IPS DF 19.7 (cell line): ENCODE results near the gene NOP56.

ENCODE experiments used
- DNase-seq: peaks from one replicate; pipeline ENCODE4 v3.0.0-alpha.2; 2013; ENCODE audit warnings: low read depth, low spot score

Gene NOP56

GRCh38 chr20:2651772-2652723 is at the start of gene NOP56:
Gene NOP56 (plus strand): TSS chr20:2652632. CDS start chr20:2652661, 29 bp downstream.
- no peak for DNase-seq

- DNase-seq, result no peak
Measured at GRCh38 chr20:2602746-2603145, 49.7 kb upstream of the NOP56 start.

GRCh38 chr20:2603816-2604505 is 48.5 kb upstream of the NOP56 start:
- DNase-seq, result no peak

DNA sequence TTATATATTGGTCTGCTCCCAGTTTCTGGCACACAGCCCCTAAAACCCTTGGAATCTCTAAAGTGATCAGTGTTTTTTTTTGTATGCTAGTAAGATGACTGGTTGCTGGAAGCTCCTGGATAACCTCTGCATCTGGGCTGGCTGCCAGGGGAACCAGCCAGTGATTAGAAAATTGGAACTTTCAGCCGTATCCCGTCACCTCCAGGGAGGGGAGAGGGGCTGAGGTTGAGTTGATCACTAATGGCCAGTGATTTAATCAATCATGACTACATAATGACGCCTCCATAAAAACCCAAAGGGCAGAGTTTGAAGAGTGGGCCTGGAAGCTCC is 48.0 kb upstream of the NOP56 start:
- DNase-seq, result no peak

DNA sequence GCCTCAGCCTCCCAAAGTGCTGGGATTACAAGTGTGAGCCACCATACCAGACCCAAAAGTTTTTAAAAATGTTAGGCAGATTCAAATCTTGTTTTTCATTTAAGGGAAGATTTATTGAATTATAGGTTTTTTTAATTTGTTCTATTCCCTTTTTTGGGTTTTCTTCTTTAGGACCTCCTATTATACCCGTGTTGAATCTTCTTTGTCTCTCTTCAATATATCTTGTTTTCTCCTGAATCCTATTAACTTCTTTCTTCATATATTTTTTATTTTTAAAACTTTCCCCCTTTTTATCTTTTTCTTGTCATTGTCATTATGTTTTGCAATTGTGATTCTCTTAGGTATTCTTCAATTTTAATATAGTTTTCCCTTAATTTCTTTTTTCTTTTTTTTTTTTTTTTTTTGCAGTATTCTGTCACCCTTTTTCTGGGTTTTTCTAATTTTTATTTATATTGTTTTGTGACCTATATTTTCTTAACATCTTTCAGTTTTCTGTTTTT is 45.9 kb upstream of the NOP56 start:
- DNase-seq, result no peak

GRCh38 chr20:2610326-2610725 is 42.1 kb upstream of the NOP56 start:
- no peak for DNase-seq

- DNase-seq, result no peak
Measured at GRCh38 chr20:2610941-2611720, 41.3 kb upstream of the NOP56 start.

- no peak for DNase-seq
Measured at GRCh38 chr20:2612073-2612472, 40.4 kb upstream of the NOP56 start.

- no peak for DNase-seq
Measured at GRCh38 chr20:2616634-2617033, 35.8 kb upstream of the NOP56 start.

DNA sequence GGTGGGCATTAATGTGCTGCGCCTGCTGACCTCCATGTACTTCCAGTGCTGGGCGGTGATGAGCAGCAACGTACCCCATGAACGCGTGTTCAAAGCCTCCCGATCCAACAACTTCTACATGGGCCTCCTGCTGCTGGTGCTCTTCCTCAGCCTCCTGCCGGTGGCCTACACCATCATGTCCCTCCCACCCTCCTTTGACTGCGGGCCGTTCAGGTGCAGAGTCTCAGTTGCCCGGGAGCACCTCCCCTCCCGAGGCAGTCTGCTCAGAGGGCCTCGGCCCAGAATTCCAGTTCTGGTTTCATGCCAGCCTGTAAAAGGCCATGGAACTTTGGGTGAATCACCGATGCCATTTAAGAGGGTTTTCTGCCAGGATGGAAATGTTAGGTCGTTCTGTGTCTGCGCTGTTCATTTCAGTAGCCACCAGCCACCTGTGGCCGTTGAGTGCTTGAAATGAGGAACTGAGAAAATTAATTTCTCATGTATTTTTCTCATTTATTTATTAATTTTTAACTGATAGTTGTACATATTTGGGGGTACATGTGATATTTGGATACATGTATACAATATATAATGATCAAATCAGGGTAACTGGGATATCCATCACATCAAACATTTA is 35.2 kb upstream of the NOP56 start:
- no peak for DNase-seq

GRCh38 chr20:2618815-2619214 is 33.6 kb upstream of the NOP56 start:
- DNase-seq, result no peak

GRCh38 chr20:2619337-2619736 is 33.1 kb upstream of the NOP56 start:
- DNase-seq, result no peak

GRCh38 chr20:2619961-2620595 is 32.4 kb upstream of the NOP56 start:
- DNase-seq, result no peak

DNA sequence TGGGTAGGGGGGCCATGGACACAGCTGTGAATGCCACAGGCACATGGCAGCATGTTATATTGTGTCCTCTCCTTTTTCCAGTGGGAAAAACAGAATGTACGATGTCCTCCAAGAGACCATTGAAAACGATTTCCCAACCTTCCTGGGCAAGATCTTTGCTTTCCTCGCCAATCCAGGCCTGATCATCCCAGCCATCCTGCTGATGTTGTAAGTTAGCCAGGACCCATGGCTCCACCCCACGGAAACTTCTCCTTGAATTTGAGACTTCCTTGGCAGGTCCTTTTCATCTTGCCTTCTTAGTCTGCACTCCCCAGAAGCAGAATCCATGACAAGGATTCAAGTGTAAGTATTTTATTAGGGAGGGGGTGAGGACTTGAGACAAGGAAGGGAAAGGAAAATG is 28.2 kb upstream of the NOP56 start:
- no peak for DNase-seq

- no peak for DNase-seq
Measured at GRCh38 chr20:2625062-2625461, 27.4 kb upstream of the NOP56 start.

- no peak for DNase-seq
Measured at GRCh38 chr20:2626853-2627541, 25.4 kb upstream of the NOP56 start.

- DNase-seq, result no peak
Measured at GRCh38 chr20:2631228-2631627, 21.2 kb upstream of the NOP56 start.

GRCh38 chr20:2633381-2633780 is 19.1 kb upstream of the NOP56 start:
- DNase-seq, result no peak

DNA sequence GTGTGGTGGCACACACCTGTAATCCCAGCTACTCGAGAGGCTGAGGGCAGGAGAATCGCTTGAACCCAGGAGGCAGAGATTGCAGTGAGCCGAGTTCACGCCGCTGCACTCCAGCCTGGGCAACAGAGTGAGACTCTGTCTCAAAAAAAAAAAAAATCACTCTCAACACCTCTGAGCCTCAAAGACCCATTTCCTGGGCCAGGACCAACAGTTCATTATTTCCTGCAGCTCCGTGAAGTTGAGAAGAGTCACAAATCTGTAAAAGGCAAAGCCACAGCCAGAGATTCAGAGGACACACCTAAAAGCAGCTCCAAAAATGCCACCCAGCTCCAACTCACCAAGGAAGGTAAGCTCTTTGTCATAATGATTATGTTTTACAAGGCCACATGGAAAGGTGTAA is 15.2 kb upstream of the NOP56 start:
- no peak for DNase-seq

GRCh38 chr20:2640260-2640659 is 12.2 kb upstream of the NOP56 start:
- no peak for DNase-seq

DNA sequence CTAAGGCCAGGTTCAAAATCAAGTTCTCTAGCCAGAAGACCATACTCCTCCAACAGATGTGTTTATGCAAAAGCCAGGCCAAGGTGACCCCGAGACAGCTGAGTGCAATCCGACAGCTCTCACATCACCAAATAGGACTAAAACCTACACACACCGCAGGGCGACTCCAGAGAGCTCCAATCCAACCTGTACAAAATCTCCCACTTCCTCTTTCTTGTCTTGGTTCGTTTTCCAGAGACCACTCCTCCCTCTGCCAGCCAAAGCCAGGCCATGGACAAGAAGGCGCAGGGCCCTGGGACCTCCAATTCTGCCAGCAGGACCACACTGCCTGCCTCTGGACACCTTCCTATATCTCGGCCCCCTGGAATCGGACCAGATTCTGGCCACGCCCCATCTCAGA is 11.5 kb upstream of the NOP56 start:
- DNase-seq, result no peak
